HepG2 (cell line): Measurements from ENCODE around the gene AP3D1. TPM values are rescaled to one million over a fixed set of nuclear protein-coding genes. Genes with fewer than 3 reads are reported as not detected.

Experiments
- ATAC-seq: fragments of 200-7000 bp; cut with Tn5 transposase; 3 replicates; pipeline ENCODE4 v1.9.1; 2020; ENCODE audit warnings: mild to moderate bottlenecking, moderate library complexity
- BruUV-seq: library from RNA; stranded (reverse); fragments of 400-500 nt; replicated peaks from 2 replicates; lab custom pipeline; 2021; lab: Mats Ljungman, UMichigan
- CTCF ChIA-PET: fragments of 300-600 bp; formaldehyde crosslinking; extraction: SDS; loops from one replicate; lab custom pipeline; 2021; ENCODE audit warnings: low total read pairs, inconsistent platforms, low intra/inter-chr PET ratio; lab: Yijun Ruan, JAX
- POLR2A ChIA-PET: fragments of 350-600 bp; sonication (Branson Sonifier 250); formaldehyde crosslinking; loops from one replicate; lab custom pipeline; 2020; ENCODE audit warnings: antibody characterized with exemption, inconsistent platforms; lab: Yijun Ruan, JAX
- DNase-seq: peaks from one replicate; pipeline ENCODE4 v3.0.0-alpha.2; 2015; ENCODE audit warnings: low spot score
- FAIRE-seq: peaks from 3 replicates; lab custom pipeline; 2011; peaks lifted over from hg19 to GRCh38; lab: Jason Lieb, UNC
- H2AFZ ChIP-seq: one replicate; pipeline ENCODE4 v1.6.1; 2011; ENCODE audit warnings: low read length, inconsistent platforms
- H3K27ac ChIP-seq: fragments of 300-600 bp; 3 replicates; pipeline ENCODE4 v1.8.0; 2011; ENCODE audit warnings: mixed run types, mild to moderate bottlenecking, mixed read lengths, low read length, inconsistent platforms; ENCODE audit not compliant: insufficient read depth; ENCODE audit errors: extremely low read length
- H3K27me3 ChIP-seq, 2 experiments: fragments of 200-600 bp in 1 of 2; 2 replicates in 1 of 2; 3 replicates in 1 of 2; pipeline versions ENCODE4 v1.6.0 to v1.8.0; 2011; ENCODE audit warnings: low read length in 2 of 2, mild to moderate bottlenecking in 2 of 2, moderate library complexity in 2 of 2, inconsistent platforms in 1 of 2; ENCODE audit not compliant: insufficient read depth in 2 of 2, control insufficient read depth in 1 of 2
- H3K36me3 ChIP-seq, 2 experiments: fragments of 200-600 bp in 1 of 2; replicated peaks in 1 of 2; 2 replicates in 1 of 2; 3 replicates in 1 of 2; pipeline versions ENCODE4 v1.5.1 to v1.8.0; 2011; ENCODE audit warnings: low read length in 2 of 2, inconsistent platforms in 1 of 2; ENCODE audit not compliant: insufficient read depth in 2 of 2, control insufficient read depth in 1 of 2
- H3K4me1 ChIP-seq: 2 replicates; pipeline ENCODE4 v1.5.1; 2012; ENCODE audit warnings: low read length, inconsistent platforms; ENCODE audit not compliant: insufficient read depth
- H3K4me2 ChIP-seq: 2 replicates; pipeline ENCODE4 v1.6.0; 2011; ENCODE audit warnings: low read depth, low read length, inconsistent platforms
- H3K4me3 ChIP-seq, 3 experiments: fragments of 200-600 bp in 1 of 3; sonication (generic), shearing (Covaris generic) in 1 of 3; replicated peaks in 1 of 3; 2 replicates each; pipeline ENCODE4 v1.5.1; 2011 to 2016; ENCODE audit warnings: low read length in 3 of 3, inconsistent platforms in 2 of 3, low read depth in 2 of 3, mild to moderate bottlenecking in 2 of 3, control low read depth in 1 of 3, mixed read lengths in 1 of 3; ENCODE audit not compliant: insufficient read depth in 1 of 3
- H3K79me2 ChIP-seq: one replicate; pipeline ENCODE4 v1.6.1; 2011; ENCODE audit warnings: low read length, inconsistent platforms; ENCODE audit not compliant: insufficient read depth
- H3K9ac ChIP-seq: 2 replicates; pipeline ENCODE4 v1.6.0; 2011; ENCODE audit warnings: mild to moderate bottlenecking, low read depth, low read length, inconsistent platforms; ENCODE audit not compliant: insufficient read depth
- H3K9me3 ChIP-seq: 2 replicates; pipeline ENCODE4 v1.5.1; 2012; ENCODE audit warnings: mild to moderate bottlenecking, low read length
- H4K20me1 ChIP-seq: 2 replicates; pipeline ENCODE4 v1.6.0; 2011; ENCODE audit warnings: inconsistent platforms, mild to moderate bottlenecking, low read length, moderate library complexity; ENCODE audit not compliant: insufficient read depth
- AGO2 ChIP-seq: fragments of 200-400 bp; formaldehyde crosslinking; optimal IDR thresholded peaks from 2 replicates; pipeline ENCODE3; 2017; ENCODE audit warnings: mild to moderate bottlenecking, low read depth, low read length, moderate library complexity
- BRCA1 ChIP-seq: sonication (generic); formaldehyde crosslinking; IDR thresholded peaks from 2 replicates; pipeline ENCODE4 v1.4.0; 2020; ENCODE audit warnings: missing genetic modification reagents
- CTCF ChIP-seq: sonication (generic); formaldehyde crosslinking; IDR thresholded peaks from 2 replicates; pipeline ENCODE4 v1.5.0; 2020; ENCODE audit warnings: mild to moderate bottlenecking, missing genetic modification reagents, moderate library complexity
- MTA1 ChIP-seq: sonication (generic); formaldehyde crosslinking; IDR thresholded peaks from 2 replicates; pipeline ENCODE4 v1.4.0; 2020; ENCODE audit warnings: missing genetic modification reagents, mild to moderate bottlenecking, borderline replicate concordance
- RBM22 ChIP-seq: fragments of 200-400 bp; formaldehyde crosslinking; optimal IDR thresholded peaks from 2 replicates; pipeline ENCODE3; 2017; ENCODE audit warnings: mild to moderate bottlenecking, low read length, moderate library complexity
- ZNF121 ChIP-seq: sonication (generic); formaldehyde crosslinking; IDR thresholded peaks from 2 replicates; pipeline ENCODE4 v1.5.0; 2020; ENCODE audit warnings: mild to moderate bottlenecking, missing genetic modification reagents
- WGBS: methylation state at CpG from one replicate; pipeline ENCODE4 v1.1.6; 2017; ENCODE audit warnings: low lambda C conversion rate; 5-methylcytosine and 5-hydroxymethylcytosine counted together
- in situ Hi-C: cut with HindIII; loops from 2 replicates; pipeline ENCODE4 v1.10.0; 2017; ENCODE audit warnings: low pct_unique_long_range_greater_than_20kb; ENCODE audit not compliant: extremely low pct_ligation_motif_present
- intact Hi-C: fragments of 100-400 bp; cut with micrococcal nuclease; formaldehyde crosslinking; loops from one replicate; pipeline ENCODE4 v1.10.0; 2022; ENCODE audit not compliant: unreplicated experiment
- polyA plus RNA-seq, 8 experiments: library from polyadenylated mRNA; depleted of rRNA in 3 of 8; stranded (reverse) in 7 of 8; unstranded in 1 of 8; fragments of >200 nt; fragmentation: Illumina TruSeq in 4 of 8; extraction: Trizol in 4 of 8; gene quantifications; 2 replicates each; pipeline versions ENCODE4 v1.2.1 to v1.2.3, GENCODE V29; 2011 to 2016; ENCODE audit warnings: low read depth in 4 of 8, missing spikeins in 1 of 8, mixed read lengths in 1 of 8; ENCODE audit not compliant: insufficient read depth in 1 of 8
- total RNA-seq, 5 experiments: library from RNA; depleted of rRNA; stranded (reverse); fragments of >200 nt; fragmentation: Illumina TruSeq; extraction: Trizol; gene quantifications; 2 replicates each; pipeline ENCODE4 v1.2.3, GENCODE V29; 2016; ENCODE audit warnings: low read depth in 1 of 5

Gene AP3D1
- total and polyA plus RNA-seq, 2 of the 13 experiments (the other 11 are each of a cell fraction or from before 2014, with no cell fraction given): 68.0 to 82.6 TPM

- DNase-seq (no peak), FAIRE-seq (no peak), ATAC-seq (peak; percentile 19; the same call in 2 of the 3 replicates)
- BruUV-seq: no TSS peak
- in situ Hi-C loops: no loop called here
- H3K4me3 ChIP-seq: no peak overlapping the region
- H3K27ac ChIP-seq: no peak overlapping the region
- no peak overlapping the region for H3K9ac ChIP-seq
- H4K20me1 ChIP-seq: peaks cover 4% of the 10 kb centered on the region; the same call in 1 of the 2 replicates
- no peak overlapping the region for H2AFZ ChIP-seq
- no peak overlapping the region for H3K4me2 ChIP-seq
- H3K9me3 ChIP-seq: no peaks in the 10 kb centered on the region
- intact Hi-C loops: no loop called here
- H3K27me3 ChIP-seq: no peaks in the 10 kb centered on the region; a peak in 1 of 5 replicates
- ChIA-PET POLR2A (no interaction called here), CTCF (no interaction called here)
- 90% methylated on average over 17 of the region's 32 CpGs for WGBS
- no peaks in the 10 kb centered on the region for H3K4me1 ChIP-seq
- H3K79me2 ChIP-seq: peaks cover 9% of the 10 kb centered on the region
- peak; percentile 49 for TF ChIP-seq RBM22
- TF ChIP-seq CTCF (CRISPR knock-in tag): 0 out of 2 replicates have a peak, but pooled peaks have one; percentile 7
- TF ChIP-seq MTA1 (CRISPR knock-in tag): 0 out of 2 replicates have a peak, but pooled peaks have one; percentile 30
- peak; percentile 57 for TF ChIP-seq AGO2
- TF ChIP-seq ZNF121 (CRISPR knock-in tag): peak; percentile 24; the same call in 1 of the 2 replicates
- TF ChIP-seq BRCA1 (CRISPR knock-in tag): no peak
- peaks cover 43 to 75% of the 10 kb centered on the region in 2 experiments; a peak in 4 of 5 replicates for H3K36me3 ChIP-seq
These were observed 40.3 kb upstream of the AP3D1 start for GRCh38 chr19:2191456-2192310.
